GM12801 (cell line): ENCODE data around the gene CCNI.

Experiments used
- TF ChIP-seq, protein P1 (sequence below): IDR thresholded peaks from one replicate; pipeline ENCODE4 v1.5.1; 2011; ENCODE audit warnings: control low read depth; ENCODE audit not compliant: insufficient read length; ENCODE audit errors: extremely low read depth

Gene CCNI

DNA sequence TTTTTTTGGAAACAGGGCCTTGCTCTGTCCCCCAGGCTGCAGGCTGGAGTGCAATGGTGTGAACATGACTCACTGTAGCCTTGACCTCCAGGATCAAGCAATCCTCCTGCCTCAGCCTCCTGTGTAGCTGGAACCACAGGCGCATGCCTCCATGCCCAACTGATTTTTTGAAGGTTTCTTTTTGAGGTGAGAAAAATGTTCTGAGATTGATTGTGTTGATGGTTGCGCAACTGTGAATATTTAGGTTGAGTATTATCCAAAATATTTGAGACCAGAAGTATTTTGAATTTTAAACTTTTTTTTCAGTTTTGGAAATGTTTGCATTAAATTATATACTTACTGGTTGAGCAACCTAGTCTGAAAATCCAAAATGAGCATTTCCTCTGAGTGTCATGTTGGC, 2.6 kb upstream of the CCNI start:
- TF ChIP-seq, protein P1, sequence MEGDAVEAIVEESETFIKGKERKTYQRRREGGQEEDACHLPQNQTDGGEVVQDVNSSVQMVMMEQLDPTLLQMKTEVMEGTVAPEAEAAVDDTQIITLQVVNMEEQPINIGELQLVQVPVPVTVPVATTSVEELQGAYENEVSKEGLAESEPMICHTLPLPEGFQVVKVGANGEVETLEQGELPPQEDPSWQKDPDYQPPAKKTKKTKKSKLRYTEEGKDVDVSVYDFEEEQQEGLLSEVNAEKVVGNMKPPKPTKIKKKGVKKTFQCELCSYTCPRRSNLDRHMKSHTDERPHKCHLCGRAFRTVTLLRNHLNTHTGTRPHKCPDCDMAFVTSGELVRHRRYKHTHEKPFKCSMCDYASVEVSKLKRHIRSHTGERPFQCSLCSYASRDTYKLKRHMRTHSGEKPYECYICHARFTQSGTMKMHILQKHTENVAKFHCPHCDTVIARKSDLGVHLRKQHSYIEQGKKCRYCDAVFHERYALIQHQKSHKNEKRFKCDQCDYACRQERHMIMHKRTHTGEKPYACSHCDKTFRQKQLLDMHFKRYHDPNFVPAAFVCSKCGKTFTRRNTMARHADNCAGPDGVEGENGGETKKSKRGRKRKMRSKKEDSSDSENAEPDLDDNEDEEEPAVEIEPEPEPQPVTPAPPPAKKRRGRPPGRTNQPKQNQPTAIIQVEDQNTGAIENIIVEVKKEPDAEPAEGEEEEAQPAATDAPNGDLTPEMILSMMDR, result no peak

DNA sequence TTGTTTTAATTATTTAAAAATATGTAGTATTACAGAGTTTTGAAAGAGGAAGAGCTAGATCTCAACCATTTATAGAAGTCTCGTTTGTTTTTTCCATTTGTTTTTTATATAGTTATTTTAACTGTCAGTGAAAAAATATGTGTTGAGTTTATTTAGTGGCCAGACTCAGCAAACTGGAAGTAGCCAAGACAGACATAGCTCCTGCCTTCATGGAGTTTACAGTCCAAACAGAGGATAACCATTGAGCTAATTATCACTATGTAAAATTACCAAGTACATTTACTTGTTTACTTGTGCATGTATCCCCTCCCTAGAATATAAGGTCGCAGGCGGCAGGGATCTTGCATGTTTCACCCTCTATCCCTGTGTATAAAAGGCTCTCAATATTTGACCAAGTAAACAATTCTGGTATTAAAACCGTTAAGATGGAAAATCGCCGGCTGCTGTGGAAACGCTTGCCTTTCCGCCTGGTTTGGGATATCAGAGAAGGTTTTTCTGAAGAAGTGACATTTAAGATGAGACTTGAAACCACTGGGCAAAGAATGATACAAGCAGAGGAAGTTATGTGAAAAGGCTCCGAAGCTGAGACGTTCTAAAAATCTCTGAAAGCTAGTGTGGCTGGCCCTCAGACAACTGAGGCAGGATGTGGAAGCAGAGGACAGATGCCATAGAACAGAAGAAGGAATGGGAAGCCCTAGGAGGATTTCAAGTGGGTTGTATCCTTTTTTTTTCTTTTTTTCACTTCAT, 1.3 kb upstream of the CCNI start:
- TF ChIP-seq, protein P1, result no peak

DNA sequence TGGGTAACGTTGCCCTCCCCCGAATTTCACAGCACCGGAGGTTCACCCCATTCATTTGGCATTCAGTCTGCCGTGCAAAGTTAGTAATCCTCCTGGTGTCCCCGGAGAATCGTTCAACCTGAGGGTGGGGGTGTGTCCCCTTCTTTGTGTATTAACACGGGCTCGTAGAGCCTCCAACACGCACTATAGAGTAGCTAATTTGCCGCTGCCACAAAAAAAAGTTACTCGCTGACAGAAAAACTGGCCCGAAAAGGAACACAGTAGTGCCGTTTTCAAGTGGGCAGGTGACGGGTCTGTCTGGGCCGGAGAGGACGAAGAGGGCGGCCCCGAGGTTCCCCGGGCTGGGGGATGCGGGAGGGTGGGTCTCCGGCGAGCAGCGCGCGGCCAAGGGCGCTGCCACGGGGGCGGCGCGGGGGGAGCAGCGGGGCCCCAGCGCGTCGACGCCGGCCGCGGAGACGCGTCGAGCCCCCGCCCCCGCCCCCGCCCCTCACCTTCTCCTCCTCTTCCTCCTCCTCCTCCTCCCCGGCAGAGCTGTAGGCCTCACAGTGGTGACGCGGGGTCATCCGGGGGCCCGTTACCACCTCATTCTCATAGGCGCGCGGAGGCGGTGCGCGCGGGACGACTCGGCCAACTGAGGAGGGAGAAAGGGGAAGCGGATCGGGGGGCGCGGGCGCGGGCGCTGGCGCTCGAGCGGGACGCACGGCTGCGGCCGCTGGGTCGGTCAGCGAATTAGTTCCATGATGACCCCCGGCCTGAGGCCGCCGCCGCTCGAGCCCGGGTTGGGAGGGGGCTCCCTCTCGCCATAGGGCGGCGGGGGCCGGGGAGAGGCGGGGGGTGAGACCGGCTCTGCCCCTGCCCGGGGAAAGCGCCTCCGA, 571 bp downstream of the CCNI start:
- TF ChIP-seq, protein P1, result no peak

DNA sequence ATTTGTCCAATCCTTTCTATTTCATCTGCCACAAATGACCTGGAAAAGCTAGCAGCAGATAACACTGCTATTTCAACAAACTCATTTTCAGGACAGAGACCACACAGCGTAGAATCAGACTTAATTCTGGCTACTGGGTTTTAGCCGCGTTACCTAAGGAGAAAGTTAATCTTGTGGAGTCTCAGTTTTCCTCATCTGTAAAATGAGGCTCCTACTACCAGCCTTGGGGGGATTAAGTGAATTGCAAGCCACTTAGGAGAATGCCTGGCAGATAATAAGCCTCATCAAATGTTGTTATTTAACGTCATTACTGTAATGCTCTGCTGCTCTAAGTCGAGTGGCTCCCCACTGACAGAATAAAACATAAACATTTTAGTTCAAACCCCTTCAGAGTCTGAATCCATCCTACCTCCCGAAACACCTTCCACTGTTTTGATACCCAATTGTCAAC, 1.4 kb downstream of the CCNI start:
- TF ChIP-seq, protein P1, result no peak

DNA sequence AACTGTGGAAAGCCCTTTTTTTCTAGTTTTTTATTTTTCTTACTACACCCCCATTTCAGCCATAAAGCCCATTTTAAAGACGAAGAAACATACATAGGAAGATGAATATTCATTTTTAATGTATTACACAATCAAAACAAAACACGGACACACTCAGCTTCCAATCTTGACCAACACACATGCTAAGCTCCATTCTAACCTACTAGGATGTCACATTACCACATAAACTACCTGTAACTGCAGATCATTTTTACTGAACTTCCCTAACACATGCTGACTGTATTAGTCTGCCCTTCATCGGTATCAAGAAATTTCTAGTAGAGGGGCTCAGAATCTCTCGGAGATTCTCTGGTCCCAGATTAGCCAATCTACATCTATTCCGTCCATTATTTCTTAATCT, 1.8 kb downstream of the CCNI start:
- TF ChIP-seq, protein P1, result no peak

DNA sequence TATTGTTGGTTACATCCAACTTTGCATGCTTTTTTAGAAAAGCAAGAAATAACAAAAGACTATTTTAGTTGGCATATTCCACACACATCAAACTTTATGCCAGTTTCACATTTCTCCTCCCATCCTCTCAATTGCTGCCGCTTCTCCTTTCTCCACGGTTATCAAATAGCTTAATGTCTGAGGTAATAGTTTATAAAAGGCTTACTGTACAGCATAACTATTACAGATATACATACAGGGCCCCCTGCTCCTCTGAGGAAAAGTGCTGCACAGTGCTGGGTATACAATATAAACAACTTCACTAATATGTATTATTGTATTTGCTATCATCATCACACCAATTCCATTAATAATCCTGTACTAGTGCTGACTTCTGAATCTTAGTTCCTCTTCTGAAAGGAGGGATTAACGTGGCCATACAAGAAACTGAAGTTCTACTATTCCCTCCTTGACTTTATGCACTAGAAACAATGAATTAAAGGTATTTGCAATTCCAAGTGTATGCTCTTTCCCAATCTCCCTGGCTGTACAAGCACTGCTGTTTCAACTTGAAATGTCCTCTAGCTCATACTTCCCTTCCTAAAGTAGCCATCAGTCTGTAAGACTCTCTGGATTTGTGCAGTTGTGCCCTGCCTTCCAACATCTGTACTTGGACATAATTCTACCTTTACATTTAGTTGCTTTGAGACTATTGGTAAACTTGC, 2.5 kb downstream of the CCNI start:
- TF ChIP-seq, protein P1, result no peak

DNA sequence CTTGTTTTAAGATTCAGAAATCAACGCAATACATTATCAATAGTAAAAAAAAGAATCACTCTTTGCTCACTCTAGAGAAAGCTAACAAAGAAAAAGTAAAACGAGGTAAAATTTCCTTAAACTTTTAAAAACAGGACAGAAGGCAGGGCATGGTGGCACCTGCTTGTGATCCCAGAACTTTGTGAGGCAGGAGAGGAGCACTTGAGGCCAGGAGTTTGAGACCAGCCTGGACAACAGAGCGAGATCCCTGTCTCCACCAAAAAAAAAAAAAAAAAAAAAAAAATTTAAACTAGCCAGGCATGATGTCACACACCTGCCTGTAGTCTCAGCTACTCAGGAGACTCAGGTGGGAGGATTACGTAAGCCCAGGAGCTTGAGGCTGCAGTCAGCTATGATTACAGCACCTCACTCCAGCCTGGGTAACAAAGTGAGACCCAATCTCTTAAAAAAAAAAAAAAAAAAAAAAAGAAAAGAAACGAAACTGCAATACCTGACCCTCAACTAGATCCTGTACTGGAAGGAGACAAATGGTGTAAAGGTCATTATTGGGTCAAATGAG, 3.5 kb downstream of the CCNI start:
- TF ChIP-seq, protein P1, result no peak
